Stimulated activated CD8-positive, alpha-beta memory T cell treated with anti-CD3 and anti-CD28 coated beads, Interleukin-12 subunit alpha, Interleukin-12 subunit beta, amount 100 ng/mL, for 4 hours (primary cell): ENCODE measurements around the gene FASTK.
"Not testable (repeated sequence)": the region's sequence is repeated elsewhere in the genome, so short reads cannot be mapped to it uniquely, and the experiment has no call there.

ENCODE experiments used
- DNase-seq: peaks from one replicate; pipeline ENCODE4 v3.0.0-alpha.2; 2020; ENCODE audit warnings: low read depth

The FASTK gene

DNA sequence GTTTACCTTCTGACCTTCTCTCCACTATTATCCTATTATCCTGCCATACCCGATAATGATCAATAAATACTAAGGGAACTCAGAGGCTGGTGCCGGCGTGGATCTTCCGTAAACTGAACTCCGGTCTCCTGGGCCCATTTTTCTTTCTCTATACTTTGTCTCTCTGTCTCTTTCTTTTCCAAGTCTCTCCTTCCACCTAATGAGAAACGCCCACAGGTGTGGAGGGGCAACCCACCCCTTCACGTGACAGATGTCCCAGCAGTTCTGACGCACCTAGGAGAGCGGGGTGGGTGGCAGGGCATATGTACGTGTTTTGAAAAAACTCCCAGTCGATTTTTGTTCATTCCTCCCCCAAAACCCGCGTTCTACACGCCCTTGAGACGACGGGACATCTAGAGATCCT is 52.9 kb downstream of the FASTK start:
- not testable (repeated sequence) for DNase-seq

- not testable (repeated sequence) for DNase-seq
These were observed 53.6 kb downstream of the FASTK start for GRCh38 chr7:151026771-151027727.
